Gastrocnemius medialis (tissue), 4 donors: Measurements from ENCODE around the gene KRTAP9-6.

Source experiments
- POLR2A ChIP-seq, 2 donors: fragments of 450-650 bp; IDR thresholded peaks; one replicate each; pipeline ENCODE4 v1.6.1; 2017; ENCODE audit warnings: antibody characterized with exemption in 2 of 2, mild to moderate bottlenecking in 2 of 2, moderate library complexity in 2 of 2
- TF ChIP-seq, protein P1 (sequence below), 5 experiments: fragments of 450-650 bp in 3 of 5; fragments of 200-600 bp in 2 of 5; sonication (generic) in 2 of 5; IDR thresholded peaks in 4 of 5; conservative IDR thresholded peaks in 1 of 5; 1 replicate in 4 of 5; 2 replicates in 1 of 5; pipeline ENCODE4 v1.5.1; 2016 to 2019; ENCODE audit warnings: antibody characterized with exemption in 5 of 5, mild to moderate bottlenecking in 3 of 5, moderate library complexity in 3 of 5

DNA sequence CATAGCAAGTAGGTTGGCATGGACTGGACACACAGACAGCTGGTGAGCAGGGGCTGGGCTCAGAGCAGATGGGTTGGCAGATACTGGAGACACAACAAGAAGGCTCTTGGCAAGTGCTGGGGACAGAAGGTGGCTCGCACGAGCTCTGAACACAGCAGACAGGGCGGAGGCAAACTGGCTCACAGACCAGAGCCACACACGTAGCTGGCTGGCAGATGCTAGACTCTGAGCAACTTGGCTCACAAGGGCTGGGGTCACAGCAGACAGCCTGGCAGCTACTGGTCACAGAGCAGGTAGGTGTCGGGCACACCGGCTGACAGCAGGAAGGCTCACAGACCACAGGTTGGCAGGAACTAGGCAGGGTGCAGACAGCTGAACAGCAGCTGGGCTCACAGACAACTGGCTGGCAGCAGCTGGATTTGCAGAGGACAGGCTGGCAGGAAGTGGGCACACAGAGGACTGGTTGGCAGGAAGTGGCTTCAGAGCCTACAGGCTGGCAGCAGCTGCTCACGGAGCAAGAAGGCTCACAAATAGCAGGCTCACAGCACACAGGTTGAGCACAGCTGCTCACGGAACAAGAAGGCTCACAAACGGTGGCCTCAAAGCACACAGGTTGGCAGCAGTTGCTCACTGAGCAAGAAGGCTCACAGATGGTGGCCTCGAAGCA lies 43.2 kb downstream of the KRTAP9-6 start:
- TF ChIP-seq, protein P1, sequence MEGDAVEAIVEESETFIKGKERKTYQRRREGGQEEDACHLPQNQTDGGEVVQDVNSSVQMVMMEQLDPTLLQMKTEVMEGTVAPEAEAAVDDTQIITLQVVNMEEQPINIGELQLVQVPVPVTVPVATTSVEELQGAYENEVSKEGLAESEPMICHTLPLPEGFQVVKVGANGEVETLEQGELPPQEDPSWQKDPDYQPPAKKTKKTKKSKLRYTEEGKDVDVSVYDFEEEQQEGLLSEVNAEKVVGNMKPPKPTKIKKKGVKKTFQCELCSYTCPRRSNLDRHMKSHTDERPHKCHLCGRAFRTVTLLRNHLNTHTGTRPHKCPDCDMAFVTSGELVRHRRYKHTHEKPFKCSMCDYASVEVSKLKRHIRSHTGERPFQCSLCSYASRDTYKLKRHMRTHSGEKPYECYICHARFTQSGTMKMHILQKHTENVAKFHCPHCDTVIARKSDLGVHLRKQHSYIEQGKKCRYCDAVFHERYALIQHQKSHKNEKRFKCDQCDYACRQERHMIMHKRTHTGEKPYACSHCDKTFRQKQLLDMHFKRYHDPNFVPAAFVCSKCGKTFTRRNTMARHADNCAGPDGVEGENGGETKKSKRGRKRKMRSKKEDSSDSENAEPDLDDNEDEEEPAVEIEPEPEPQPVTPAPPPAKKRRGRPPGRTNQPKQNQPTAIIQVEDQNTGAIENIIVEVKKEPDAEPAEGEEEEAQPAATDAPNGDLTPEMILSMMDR (IDR thresholded peaks at IDR 0.05 in 4 of 5, conservative IDR thresholded peaks at IDR 0.05 in 1 of 5): no peak
- TF ChIP-seq POLR2A (IDR thresholded peaks at IDR 0.05): no peak
